HS-27A (cell line): ENCODE data around the gene EIF5A.

Experiments used
- DNase-seq: peaks from one replicate; pipeline ENCODE4 v3.0.0-alpha.2; 2012; ENCODE audit warnings: low read depth, missing footprints

Gene EIF5A

GRCh38 chr17:7306911-7307685, at the start of gene EIF5A:
Gene EIF5A (plus strand): TSS chr17:7307628. CDS start chr17:7309636, 2,008 bp downstream.
- peak; percentile 95 for DNase-seq

GRCh38 chr17:7258731-7259554, 48.5 kb upstream of the EIF5A start:
- DNase-seq: no peak

GRCh38 chr17:7259555-7259889, 47.9 kb upstream of the EIF5A start:
- no peak for DNase-seq

GRCh38 chr17:7260151-7260550, 47.3 kb upstream of the EIF5A start:
- no peak for DNase-seq

DNA sequence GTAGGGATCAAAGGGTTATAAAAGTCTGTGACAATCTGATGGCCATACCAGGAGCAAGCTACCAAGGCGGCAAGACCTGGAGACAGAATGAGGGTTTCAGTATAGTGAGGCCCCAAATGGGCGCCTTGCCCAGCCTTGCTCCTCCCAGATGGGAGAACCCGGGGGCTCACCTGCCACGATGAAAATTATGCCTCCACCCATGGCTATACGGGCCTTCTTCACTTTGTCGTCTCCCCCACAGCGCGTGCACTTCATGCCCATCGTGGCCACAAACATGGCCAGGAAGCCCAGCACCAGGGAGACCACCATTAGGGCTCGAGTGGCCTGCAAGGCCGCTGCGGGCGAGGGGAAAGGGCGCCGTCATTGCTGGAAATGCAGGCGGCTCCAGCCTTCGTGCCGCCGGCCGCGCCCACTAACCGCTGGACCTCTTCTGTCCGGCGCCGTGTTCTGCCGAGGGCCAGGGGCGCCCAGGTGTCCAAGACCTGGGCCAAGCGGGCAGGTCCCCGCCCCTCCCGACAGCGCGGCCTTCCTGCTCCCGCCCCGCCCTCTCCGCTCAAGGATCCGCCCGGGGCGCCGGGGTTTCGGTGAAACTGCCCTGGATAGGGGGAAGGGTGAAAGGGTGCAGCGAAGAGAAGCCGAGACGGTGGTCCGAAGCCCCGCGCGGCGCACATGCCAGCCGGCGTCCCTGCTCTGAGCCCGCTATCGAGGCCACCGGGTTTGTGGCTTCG, 46.6 kb upstream of the EIF5A start:
- DNase-seq: no peak

- no peak for DNase-seq
Measured at GRCh38 chr17:7261379-7262191, 45.8 kb upstream of the EIF5A start.

- no peak for DNase-seq
Measured at GRCh38 chr17:7262192-7262934, 45.1 kb upstream of the EIF5A start, which contains the start of gene CLDN7. Gene CLDN7 (minus strand): TSS chr17:7262478. CDS start chr17:7262043, 435 bp downstream.

DNA sequence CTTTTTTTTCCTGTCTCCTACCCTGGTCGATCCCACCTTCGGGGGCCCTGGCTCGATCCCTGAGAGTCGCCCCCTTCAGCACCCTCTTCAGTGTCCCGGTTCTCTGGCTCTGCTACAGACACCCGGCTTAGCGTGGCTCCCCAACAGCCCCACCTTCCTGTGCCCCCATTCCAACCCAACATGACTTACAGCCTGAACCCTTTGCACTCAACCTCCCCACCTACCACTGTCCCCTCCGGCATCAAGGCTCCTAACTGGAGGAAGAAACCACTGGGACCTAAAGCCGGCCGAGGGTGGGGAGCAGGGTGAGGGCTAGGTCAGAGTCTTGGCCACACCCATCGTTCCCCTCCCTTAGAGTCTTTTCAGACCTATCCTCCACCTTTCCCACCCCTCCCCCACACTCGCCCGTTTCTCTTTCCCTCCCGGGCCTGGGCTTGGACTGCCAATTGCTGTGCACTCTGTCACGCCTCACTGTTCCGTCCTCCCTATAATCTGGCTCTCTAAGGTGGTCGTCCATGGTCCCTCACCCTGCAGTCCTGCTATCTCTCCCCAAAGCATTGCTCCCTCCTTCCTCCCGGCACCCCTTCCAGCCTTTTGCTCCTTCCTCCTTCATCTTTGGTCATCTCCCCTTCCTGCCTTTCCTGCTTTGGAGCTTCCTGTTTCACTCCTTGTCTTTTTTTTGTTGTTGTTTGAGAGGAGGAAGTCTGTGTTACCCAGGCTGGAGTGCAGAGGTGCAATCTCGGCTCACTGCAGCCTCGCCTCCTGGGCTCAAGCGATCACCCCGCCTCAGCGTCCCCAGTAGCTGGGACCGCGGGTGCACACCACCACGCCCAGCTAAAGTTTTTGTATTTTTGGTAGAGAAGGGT, 44.3 kb upstream of the EIF5A start:
- DNase-seq: no peak

GRCh38 chr17:7263801-7264078, 43.7 kb upstream of the EIF5A start:
- no peak for DNase-seq

DNA sequence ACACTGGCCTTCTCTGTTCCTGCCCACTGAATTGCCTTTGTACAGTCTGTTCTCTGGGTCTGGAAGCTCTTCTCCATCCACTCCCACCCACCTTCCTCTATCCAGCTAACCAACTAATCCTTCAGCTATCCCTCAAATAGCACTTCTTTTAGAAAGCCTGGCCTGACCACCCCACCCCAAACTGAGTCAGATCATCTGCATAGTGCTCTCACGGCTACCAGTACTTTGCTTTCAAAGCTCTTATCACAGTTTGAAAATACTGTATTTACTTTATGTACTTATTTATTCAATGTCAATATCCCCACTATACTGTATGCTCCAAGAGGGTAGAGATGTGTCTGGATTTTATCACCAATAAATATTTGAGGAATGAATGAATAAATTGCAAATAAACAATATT, 40.6 kb upstream of the EIF5A start:
- no peak for DNase-seq

GRCh38 chr17:7279448-7279847, 28.0 kb upstream of the EIF5A start:
- no peak for DNase-seq

GRCh38 chr17:7280519-7281073, 26.8 kb upstream of the EIF5A start:
- peak; percentile 26 for DNase-seq

DNA sequence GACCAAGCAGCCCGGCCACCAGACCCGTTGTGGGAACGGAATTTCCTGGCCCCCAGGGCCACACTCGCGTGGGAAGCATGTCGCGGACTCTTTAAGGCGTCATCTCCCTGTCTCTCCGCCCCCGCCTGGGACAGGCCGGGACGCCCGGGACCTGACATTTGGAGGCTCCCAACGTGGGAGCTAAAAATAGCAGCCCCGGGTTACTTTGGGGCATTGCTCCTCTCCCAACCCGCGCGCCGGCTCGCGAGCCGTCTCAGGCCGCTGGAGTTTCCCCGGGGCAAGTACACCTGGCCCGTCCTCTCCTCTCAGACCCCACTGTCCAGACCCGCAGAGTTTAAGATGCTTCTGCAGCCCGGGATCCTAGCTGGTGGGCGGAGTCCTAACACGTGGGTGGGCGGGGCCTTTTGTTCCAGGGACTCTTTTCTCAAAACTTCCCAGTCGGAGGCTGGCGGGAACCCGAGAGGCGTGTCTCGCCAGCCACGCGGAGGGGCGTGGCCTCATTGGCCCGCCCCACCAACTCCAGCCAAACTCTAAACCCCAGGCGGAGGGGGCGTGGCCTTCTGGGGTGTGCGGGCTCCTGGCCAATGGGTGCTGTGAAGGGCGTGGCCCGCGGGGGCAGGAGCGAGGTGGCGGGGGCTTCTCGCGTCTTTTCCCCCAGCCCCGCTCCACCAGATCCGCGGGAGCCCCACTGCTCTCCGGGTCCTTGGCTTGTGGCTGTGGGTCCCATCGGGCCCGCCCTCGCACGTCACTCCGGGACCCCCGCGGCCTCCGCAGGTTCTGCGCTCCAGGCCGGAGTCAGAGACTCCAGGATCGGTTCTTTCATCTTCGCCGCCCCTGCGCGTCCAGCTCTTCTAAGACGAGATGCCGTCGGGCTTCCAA, 26.1 kb upstream of the EIF5A start, which contains the start of gene SLC2A4:
TSS of gene SLC2A4 (plus strand) at position 645 of the 879 bp plus-strand sequence. CDS start at position 862, 217 bp downstream.
- DNase-seq: peak; percentile 66

DNA sequence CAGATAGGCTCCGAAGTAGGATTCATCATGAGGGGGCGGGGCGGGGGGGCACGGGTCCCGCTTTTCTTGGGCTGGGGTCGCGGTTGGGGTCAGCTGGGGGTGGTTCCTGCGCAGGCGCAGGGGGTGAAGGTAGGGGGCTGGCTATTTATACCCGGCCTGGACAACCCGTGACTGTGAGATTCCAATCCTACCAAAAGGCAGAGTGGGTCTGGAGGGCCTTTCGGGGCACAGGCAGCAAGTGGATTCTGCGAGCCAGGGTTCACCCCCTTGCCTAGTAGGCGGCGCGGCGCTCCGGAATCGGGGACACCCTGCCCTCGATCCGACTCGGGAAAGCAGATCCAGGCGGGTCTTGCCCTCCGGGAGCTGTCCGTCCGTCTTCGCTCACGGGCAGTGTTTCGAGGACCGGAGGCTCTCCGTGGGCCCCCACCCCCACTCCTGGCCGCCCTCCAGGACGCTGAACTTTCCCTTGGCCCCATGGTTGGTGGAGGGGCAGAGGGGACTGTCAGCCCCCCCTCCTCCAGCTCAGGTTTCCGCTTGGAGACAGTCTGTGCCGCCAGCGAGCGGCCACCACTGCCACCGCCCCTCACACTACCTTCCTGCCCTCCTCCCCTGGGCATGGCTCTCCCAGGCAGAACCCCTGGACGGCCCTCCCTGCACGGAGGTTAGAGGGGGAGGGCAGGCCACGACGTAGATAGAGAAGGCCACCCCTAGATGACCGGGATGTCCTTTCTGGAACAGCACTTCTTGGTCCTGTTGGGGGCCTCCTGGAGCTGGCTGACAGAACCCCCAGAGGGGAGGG, 25.3 kb upstream of the EIF5A start:
- no peak for DNase-seq

DNA sequence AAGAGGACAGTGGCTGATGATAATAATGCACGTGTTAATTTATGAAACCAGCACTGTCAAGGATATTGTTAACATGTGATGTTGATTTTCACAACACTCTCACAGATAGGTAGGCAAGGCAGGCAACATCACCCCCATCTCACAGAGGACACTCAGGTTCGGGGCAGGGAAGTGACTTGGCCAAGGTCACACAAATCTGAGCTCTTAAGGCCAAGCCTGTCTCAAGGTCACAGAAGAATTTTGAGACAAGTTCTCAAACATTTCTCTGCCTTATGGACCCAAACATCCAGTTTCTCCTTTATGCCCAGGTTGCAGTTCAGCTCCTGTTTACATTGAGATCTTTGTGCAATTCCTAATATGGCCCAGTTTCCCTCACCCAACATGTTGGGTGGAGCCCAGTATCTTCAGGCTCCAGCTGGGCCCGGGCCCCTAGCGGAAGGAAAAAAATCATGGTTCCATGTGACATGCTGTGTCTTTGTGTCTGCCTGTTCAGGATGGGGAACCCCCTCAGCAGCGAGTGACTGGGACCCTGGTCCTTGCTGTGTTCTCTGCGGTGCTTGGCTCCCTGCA, 24.6 kb upstream of the EIF5A start:
- no peak for DNase-seq

DNA sequence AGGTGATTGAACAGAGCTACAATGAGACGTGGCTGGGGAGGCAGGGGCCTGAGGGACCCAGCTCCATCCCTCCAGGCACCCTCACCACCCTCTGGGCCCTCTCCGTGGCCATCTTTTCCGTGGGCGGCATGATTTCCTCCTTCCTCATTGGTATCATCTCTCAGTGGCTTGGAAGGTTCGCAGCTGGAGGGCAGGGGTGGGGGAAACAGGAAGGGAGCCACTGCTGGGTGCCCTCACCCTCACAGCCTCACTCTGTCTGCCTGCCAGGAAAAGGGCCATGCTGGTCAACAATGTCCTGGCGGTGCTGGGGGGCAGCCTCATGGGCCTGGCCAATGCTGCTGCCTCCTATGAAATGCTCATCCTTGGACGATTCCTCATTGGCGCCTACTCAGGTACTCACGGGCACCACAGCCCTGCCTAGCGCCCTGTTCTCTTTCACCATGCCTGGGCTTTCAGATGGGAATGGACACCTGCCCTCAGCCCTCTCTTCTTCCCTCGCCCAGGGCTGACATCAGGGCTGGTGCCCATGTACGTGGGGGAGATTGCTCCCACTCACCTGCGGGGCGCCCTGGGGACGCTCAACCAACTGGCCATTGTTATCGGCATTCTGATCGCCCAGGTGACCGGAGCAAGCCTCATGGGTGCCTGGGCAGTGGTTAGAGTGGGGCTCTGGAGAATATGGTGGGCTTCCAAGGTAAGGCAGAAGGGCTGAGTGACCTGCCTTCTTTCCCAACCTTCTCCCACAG, 23.8 kb upstream of the EIF5A start:
- no peak for DNase-seq

DNA sequence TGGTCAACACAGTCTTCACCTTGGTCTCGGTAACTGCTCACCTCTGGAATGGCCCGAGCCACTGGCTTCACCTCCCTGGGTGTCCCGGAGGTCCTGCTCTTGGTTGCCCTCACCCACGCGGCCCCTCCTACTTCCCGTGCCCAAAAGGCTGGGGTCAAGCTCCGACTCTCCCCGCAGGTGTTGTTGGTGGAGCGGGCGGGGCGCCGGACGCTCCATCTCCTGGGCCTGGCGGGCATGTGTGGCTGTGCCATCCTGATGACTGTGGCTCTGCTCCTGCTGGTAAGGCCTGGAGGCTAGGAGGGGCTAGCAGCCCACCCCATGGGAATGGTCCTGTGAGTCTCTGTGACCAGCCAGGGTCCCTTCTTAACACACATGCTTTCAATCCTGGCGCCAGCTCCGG, 22.5 kb upstream of the EIF5A start:
- DNase-seq: no peak
